ENCODE data around the gene IL37.
"Not testable (repeated sequence)": the region's sequence is repeated elsewhere in the genome, so short reads cannot be mapped to it uniquely, and the experiment has no call there.

IL37 gene

DNA sequence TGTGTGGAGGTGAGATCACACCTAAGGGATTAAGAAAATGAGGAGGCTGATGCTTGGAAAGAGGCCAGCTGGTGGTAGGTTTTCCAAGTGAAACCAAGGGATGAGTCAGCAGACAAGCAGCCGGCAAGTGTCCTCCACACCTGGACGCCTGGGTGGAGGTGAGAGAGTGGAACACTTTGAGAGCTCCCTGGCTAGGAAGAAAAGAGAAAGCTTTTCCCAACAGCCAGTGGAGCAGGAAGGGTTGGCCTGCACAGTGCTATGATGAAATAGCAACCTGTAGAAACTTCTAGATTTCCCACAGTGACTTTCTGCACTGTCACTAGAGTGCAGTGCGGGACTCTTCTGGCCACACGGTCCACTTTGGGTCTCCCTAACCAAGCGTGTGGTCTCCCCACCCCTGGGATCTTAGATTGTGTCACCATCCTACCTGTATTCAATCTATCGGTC, 19.6 kb upstream of the IL37 start:
- no peak for DNase-seq

DNA sequence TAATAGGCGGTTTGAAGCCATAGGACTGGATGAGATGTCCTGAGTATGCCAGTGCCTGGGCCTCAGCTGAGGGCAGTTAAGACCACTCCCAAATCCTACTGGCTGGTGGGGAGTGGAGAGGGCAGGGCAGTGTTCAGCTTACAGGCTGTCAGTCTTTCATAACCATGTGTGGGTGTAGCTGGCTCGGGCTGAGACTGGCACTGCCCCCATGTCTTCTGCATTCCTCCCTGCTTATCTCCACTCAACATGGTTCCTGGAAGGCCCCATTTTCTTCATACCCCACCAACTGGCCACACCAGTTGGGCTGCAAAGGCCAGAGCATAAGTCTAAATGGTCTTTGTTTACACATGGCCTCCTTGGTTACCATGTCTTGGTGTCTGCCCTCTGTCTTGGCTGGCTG, 17.2 kb upstream of the IL37 start:
- no peak for DNase-seq

DNA sequence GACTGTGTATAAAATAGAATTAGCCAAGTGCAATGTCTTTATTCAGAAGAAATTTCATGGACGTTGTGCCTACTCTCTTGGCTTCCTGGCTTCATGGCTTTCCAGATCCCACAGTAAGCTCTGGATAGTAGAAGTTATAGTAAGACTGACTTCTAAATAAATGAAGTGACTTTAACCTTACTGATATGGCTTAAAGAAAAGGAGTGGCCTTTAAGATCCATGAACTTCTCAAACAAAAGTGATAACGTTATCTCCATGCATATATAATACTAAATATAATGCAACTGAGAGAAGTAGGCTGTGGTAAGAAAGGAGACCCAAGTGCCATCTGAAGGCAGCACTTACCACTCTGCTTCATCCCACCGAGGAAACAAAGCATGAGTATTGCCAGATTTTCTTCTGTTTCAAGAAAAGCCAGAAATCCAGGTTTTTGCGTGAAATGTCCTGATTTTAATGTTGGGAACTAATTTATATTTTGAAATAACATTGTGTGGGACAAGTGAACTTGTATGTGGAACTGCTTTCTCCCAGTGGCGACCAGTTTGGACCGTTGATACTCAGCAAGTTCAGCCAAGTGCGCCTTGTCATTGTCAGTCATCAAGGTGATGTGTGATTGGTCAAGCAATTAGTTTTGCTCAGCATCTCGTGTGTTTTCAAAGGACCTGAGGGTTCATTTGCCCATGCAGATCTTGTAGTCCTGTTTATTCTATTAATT, 13.9 kb upstream of the IL37 start:
- no peak for DNase-seq

DNA sequence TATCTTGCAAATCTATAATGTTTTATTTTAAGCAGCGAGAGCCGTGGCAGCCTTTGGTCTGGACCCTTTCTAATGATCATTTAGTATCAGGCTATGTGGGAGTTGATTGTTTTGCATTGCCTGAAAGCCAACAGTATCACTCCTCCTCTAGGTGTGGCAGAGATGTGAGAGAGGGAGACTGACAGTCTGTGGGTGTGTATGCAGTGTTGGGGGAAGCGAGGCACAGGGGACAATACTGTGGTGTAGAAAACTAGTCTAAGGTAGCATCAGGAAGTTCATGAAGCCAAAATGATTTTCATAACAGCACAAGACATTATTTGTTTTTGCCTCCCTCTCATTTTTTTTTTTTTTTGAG, 13.4 kb upstream of the IL37 start:
- DNase-seq: no peak

DNA sequence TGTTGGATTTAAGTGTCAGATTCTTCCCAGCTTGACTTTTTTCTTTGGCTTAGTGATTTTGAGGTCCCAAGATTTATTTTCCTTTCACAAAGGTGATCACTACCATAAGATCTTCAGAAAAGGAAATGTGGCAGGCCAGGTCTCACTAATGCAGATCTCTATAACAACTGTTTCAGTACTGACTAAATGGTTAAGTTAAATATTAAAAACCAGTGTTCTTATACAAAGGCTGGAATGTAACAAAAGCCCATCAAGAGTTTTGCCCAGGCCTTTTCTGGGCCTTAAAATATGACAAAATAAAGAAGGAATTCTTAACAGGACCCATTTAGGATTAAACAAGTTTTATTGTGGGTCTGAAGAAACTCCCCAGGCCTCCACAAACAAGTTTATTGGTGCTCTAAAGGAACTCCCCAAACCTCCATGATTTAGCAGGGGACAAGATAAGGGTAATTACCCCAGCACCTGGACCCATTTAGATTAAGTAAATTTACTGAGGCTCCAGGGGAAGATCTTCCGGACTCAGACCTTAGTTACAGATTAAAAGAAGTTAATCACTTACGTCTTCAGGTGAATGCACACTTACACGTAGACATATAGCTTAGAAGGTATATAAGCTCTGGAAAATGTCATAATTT, 9.4 kb upstream of the IL37 start:
- DNase-seq: not testable (repeated sequence)

DNA sequence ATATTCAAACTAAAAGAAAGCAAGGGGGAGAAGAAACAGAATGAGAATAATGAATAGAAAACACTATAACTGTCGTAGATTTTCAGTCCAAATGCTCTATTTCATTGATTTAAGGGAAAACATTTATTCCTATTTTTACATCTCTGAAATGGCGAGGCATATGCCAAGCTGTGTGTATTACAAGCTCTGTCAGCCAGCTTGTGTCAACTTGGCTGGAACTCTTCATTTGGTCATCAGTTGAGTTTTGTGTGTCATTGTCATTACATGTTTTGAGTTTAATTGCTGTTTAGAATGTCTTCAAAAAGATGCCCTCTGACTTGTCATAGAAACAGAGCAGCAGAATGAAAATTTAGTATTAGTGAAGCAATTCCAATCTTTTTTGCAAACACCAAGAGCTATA, 8.1 kb upstream of the IL37 start:
- no peak for DNase-seq

DNA sequence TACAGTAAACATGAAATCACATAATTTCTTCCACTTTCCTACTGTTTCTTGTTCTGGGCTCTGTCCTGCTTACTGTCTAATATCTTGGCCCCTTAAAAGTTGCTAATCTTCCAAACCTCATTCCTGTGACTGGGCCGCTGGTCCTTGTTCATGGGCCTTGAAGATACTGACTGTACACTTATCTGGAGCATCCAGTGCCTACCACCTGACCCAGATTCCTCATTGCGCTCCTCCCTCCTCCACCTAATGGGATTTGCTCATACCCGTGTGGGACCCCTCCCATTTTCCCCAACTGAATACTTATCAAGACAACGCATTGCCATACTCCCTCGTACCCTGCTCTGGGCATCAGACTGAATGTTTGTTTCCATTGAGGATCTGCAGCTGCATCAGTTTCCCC, 6.1 kb upstream of the IL37 start:
- no peak for DNase-seq

DNA sequence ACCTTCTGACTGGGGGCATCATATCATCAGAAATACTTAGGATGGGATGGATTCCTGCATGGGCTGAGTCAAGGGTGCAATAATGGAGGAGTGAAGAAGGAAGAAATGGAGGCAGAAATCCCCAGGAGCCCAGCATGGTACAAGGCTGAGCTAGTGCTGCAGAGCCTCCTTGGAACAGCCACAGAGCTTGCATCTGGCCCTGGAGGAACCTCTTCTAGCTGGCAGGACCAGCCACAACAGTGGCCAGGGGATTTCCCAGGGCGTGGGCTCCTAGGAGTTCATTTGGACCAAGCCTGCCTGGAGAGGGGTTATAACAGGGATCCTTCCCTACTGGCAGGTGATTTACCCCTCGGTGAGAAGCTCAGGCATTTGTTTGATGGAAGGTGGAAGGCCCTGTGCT, 4.7 kb upstream of the IL37 start:
- no peak for DNase-seq

DNA sequence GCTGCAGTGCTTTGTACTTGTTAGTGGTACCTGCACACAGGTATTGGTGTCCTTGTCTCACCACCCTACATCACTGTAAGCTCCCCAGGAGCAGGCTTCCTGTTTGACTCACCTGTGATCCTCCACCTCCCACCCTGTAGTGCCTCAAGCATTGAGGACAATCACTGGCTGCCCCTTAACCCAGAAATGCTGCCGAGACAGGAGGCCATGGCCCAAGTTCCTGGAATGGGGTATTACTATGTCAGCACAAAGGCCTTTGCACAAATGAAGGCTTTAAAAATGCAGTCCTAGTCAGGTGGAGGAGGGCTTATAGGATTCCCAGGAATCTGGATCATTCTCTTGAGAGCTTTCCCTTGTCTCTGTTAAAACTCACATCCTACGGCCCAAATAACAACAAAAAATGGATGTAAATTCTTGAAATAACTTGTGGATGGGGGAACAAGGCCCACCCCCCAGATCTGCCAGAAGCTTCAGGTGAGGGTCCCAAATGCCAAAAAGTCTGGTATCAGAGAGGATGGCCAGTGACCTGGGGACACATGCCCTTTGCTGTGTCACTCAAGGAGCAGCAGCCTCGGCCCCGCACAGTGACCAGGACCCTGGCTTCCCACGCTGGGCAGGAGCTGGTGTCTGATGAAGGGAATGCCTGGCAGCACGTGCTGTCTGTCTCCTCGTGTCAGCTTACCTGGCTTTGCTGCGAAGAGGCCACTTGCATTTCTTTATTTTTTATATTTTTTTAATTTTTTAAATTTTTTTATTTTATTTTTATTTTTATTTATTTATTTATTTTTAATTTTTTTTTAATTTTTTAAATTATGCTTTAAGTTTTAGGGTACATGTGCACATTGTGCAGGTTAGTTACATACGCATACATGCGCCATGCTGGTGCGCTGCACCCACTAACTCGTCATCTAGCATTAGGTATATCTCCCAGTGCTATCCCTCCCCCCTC, 3.7 kb upstream of the IL37 start:
- no peak for DNase-seq

DNA sequence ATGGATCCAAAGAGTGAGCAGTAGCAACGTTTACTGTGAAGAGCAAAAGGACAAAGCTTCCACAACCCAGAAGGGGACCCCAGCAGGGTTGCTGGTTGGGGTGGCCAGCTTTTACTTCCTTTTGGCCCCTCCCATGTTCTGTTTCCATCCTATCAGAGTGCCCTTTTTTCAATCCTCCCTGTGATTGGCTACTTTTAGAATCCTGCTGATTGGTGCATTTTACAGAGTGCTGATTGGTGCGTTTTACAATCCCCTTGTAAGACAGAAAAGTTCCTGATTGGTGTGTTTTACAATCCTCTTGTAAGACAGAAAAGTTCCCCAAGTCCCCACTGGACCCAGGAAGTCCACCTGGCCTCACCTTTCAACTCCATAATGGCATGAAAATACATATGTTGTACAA, 2.4 kb upstream of the IL37 start:
- DNase-seq: not testable (repeated sequence)

DNA sequence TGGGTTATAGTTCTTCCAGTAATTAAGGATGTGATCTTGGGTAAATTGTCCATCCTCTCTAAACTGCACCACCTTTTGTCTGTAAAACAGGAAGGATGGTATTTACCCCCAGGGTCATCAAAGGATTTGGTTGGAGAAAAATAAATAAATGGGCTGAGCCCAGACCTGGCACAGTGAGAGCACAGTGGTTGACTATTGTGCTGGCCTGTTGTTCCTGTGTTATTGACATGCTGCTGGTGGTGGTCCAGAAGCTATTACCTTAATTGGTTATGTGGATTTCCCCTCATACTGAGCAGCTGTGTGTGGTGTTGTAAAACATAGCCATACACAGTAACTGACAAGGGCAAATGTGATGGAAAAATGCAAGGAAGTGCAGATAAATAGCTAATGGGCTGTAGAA, 746 bp upstream of the IL37 start:
- no peak for DNase-seq

DNA sequence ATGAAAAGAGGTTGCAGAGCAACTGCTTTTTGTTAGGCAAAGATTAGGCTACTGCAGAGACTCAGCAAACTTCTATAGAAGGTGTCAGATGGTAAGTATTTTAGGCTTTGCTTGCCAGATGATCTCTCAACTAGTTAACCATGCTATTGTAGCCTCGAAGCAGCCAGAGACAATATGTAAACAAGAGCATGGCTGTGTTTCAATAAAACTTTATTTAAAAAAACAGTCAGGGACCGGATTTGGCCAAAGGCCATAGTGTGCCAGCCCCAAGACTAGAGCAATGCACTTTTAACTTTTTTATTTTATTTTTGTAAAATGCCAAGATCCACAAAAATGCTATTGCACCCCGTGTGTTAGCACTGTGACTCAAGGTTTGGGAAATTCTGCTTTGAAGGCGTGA, 1.4 kb downstream of the IL37 start:
- no peak for DNase-seq

DNA sequence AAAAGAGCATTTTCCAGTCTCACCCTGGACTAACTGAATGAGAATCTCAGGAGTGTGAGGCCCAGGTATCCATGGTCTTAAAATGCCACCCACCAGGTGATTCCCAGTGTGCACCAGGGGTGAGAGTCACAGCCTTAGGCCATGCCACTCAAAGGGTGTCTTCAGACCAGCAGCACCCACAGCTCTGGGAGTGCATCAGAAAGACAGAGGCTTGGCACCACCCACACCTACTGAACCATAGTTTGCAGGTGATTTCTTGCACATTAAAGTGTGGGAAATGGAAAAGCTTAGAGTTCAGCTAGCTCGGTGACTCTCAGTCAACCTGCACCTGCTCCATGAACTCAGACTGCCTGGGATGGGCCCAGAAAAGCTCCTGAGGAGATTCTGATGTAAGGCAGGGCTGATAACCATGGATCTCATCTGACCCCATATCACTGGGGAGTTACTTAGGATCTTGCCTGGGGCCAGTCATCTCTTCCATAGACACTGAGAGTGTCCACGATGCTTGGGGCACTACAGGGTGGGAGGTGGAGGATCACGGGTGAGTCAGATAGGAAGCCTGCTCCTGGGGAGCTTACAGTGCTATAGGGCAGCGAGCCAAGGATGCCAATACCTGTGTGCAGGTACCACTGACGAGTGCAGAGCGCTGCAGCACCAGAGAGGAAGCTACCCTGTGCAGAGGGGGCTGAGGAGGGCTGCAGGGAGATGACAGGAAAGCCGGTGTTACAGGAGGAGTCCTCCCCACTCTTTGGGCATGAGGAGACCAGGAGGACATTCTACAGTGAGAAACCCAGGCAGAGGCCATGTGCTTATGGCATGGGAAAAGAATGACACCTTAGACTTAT, 4.6 kb downstream of the IL37 start:
- DNase-seq: no peak

DNA sequence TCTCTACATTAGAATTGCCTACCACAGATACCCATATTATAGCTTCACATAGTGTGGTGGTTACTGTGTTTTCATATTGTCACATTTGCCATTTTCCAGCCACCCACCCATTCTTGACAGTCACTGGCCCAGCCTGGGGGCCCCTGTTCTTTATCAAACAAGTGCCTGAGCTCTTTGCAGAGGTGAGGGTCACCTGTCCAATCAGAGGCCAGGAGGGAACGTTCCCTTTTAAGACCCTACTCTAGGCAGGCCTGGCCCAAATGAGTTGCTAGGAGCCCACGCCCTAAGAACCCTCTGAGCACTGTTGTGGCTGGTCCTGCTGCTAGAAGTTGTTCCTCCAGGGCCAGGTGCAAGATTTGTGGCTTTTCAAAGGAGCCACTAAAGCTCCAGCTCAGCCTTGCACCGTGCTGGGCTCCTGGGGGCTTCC, 5.2 kb downstream of the IL37 start:
- DNase-seq: no peak

DNA sequence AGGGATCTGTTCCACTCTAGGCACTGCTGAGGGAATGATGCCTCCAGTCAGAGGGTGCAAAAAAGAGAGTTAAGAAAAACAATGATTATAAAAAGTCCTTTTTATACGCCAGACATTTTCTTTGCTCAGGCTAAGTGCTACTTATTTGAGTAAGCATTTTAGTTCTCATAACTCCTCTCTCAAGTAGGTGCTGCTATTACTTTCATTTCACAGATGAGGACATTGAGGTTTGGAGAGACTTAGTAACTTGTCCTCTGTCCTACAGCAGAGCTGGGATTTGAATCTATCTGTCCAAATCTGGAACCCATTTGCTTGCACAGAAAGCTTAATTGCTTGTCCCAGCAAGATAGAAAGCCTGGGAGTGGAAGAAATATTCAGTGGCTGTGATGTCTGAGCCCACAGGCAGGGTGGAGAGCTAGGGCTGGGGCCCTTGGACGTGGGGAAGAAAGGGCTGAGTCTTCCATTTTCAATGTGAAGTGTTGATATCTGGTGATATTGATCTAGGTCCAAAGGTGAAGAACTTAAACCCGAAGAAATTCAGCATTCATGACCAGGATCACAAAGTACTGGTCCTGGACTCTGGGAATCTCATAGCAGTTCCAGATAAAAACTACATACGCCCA, 5.8 kb downstream of the IL37 start:
- no peak for DNase-seq

DNA sequence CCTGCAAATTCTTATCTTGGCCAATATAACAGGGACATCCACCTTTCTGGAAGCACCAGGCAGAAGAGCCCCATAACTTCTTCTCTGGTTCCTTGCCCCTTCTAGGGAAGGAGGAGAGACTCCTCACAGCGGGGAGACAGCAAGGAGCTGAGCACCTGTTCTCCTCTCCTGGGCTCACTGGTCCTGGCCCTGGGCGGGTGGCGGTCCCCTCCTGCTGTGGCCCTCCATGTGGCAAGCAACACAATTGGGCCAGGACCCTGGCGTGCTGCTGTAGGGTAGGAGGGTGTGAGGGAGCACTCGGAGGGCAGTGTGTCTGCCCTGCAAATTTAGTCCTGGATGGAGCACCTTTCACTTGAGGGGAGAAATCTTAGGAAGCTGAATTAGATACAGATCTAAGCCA, 6.9 kb downstream of the IL37 start:
- DNase-seq: no peak

DNA sequence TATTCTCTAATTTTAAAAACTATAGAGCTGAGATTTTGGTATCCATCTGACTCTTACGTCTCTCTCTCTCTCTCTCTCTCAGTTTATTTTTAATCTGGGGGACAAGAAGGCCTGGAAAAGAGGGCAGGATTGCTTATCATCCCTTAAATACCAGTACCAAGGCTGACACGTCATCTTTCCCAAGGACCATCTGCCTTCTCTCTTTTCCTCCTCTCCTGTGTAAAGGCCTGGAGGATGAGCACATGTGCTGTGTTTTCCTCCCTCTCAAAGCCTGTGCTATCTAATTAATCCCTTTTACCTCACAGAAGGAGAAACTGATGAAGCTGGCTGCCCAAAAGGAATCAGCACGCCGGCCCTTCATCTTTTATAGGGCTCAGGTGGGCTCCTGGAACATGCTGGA, 7.3 kb downstream of the IL37 start:
- no peak for DNase-seq

DNA sequence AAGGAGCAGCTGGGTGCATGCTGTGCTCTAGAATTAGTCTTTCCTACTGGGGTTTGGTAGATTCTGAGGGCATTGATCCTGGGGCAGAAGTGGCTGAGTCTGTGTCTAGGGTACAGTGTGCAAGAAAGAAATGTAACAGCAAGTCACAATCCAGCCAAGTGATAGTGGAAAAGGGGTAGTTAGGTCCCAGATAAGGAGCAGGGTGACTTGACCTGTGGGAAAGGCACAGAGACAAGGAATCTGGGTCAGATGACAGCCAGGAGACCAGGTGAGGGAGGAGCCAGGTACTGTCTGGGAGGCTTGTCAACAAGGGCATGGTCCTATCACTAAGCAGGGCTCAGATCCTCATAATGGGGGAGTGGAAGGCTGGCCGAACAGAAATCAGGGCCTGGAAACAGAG, 8.1 kb downstream of the IL37 start:
- DNase-seq: no peak

DNA sequence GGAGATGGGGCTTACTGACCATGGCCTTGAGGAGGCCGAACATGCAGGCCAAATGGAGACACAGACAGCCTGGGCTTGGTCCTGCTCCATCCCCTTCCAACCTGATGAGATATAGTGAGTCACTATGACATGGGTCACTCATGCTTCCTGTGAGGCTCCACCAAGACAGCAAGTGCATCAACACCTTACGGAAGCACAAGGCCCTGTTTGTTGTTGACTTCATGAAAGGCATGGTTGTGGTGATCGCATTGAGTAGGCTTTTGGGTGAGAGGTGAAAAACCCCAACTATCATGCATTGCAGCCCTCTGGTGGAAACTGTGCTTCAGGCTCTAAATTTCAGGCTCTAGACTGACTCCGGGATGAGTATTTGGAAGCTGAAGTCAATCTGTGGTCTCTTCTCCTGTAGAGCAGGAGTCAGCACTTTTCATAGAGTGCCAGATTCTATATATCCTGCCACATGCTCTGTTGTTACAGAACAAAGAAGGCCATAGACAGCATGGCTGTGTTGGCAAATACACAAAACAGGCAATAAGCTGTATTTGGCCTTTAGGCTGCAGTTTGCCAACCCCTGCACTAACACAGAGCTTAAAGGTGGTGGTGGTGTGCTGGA, 10.1 kb downstream of the IL37 start:
- DNase-seq: no peak

DNA sequence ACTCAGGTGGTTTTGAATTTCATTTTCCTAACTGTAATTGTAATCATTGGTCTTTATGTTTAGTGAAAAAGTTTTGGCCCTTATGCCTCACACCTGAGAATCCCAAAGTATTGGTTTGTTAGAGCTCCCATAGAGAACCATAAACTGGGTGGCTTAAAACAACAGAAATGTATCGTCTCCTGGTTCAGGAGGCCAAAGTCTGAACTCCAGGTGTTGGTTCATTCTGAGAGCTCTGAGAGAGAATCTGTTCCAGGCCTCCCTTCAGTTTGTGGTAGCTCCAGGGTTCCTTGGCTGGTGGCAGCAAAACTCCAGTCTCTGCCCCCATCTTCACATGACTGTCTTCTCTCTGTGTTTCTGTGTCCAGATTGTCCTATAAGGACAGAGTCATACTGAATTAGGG, 11.0 kb downstream of the IL37 start:
- no peak for DNase-seq

DNA sequence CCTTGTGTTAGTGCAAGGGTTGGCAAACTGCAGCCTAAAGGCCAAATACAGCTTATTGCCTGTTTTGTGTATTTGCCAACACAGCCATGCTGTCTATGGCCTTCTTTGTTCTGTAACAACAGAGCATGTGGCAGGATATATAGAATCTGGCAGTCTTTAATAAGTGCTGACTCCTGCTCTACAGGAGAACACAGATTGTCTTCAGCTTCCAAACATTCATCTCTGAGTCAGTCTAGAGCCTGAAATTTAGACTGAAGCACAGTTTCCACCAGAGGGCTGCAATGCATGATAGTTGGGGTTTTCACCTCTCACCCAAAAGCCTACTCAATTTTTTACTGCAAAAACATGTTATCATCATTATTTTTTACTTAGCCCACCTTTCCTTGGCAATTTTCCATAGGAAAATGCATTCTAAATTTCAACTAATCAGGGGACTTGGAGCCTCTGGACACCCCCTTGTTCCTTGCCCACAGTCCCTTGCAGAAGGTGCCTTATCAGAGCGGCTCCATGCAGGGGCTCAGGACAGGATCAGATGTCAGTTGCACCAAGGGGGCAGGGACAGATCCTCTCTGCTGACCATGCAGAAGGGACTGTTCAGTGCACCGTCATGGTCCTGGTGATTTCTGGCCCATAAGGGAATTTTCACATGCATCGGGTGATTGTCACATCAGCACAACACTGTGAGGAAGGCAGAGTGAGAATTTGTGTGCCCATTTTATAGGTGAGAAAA, 12.4 kb downstream of the IL37 start:
- no peak for DNase-seq

All from activated T-cell treated with anti-CD3 and anti-CD28 coated beads, Interleukin-2, amount 50 U/mL, for 1 hour (primary cell).